ENCODE measurements around the gene TRAF4.
"Not testable (repeated sequence)": the region's sequence is repeated elsewhere in the genome, so short reads cannot be mapped to it uniquely, and the experiment has no call there.

The TRAF4 gene

GRCh38 chr17:28734712-28735241 is 9.0 kb upstream of the TRAF4 start:
- FAIRE-seq: no peak

DNA sequence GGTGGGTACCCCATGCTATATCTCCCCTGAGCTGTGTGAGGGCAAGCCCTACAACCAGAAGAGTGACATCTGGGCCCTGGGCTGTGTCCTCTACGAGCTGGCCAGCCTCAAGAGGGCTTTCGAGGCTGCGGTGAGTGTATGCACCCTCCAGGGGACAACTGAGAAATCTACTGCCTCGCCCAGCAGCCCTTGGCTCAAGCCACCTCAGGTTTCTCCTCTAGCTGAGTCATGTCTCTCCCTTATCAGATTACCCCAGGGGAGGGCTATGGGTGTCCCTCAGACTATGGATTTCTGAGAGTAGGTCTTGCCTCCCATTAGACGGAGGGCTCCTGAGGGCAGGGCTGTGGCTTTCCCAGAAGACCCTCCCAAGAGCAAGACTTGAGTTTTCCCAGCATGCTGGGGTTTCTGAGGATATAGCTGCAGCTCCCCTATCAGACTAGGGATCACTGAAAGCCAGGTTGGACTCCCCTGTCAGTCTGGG is 8.5 kb upstream of the TRAF4 start:
- FAIRE-seq: no peak

GRCh38 chr17:28735913-28736769 is 7.7 kb upstream of the TRAF4 start:
- FAIRE-seq: not testable (repeated sequence)

DNA sequence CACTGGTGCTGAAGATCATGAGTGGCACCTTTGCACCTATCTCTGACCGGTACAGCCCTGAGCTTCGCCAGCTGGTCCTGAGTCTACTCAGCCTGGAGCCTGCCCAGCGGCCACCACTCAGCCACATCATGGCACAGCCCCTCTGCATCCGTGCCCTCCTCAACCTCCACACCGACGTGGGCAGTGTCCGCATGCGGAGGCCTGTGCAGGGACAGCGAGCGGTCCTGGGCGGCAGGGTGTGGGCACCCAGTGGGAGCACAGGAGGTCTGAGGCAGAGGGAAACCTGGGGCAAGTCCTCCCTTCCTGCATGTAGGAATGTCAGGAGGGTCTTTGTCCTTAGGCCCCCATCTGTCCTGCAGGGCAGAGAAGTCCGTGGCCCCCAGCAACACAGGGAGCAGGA is 6.5 kb upstream of the TRAF4 start:
- FAIRE-seq: no peak

- no peak for FAIRE-seq
Measured at GRCh38 chr17:28737770-28738679, 5.8 kb upstream of the TRAF4 start.

- FAIRE-seq: no peak
Measured at GRCh38 chr17:28738680-28739384, 5.0 kb upstream of the TRAF4 start.

DNA sequence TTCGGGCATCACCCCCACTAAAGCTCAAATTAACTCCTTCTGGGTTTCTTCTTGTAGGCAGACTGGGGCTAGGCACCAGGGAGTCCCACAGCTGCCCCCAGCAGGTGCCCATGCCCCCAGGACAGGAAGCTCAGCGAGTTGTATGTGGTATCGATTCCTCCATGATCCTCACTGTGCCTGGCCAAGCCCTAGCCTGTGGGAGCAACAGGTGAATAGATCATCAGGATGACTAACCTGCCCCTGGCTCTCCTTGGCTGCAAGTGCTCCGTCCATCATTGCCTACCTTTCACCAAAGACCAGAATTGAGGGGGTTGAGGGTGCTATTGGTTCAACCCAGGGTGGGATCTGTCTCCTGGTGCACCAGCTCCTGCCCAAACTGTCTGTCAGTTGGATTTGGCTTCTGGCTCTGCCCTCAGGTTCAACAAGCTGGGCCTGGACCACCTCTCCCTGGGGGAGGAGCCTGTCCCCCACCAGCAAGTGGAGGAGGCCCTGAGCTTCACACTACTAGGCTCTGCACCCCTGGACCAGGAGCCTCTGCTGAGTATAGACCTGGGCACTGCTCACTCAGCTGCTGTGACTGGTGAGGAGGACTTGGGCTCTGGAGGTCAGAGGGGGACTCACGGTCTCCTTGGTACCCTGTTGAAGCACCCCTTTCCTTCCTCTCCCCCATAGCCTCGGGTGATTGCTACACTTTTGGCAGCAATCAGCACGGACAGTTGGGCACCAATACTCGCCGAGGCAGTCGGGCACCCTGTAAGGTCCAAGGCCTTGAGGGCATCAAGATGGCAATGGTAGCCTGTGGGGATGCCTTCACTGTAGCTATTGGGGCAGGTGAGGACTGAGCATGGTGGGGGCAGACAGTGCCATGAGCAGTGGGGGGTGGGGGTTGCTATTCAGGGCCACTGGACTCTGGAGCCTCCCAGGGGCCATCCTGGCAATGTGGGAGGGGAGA is 3.1 kb upstream of the TRAF4 start:
- FAIRE-seq: no peak

- FAIRE-seq: no peak
Measured at GRCh38 chr17:28741358-28742349, 2.2 kb upstream of the TRAF4 start.

DNA sequence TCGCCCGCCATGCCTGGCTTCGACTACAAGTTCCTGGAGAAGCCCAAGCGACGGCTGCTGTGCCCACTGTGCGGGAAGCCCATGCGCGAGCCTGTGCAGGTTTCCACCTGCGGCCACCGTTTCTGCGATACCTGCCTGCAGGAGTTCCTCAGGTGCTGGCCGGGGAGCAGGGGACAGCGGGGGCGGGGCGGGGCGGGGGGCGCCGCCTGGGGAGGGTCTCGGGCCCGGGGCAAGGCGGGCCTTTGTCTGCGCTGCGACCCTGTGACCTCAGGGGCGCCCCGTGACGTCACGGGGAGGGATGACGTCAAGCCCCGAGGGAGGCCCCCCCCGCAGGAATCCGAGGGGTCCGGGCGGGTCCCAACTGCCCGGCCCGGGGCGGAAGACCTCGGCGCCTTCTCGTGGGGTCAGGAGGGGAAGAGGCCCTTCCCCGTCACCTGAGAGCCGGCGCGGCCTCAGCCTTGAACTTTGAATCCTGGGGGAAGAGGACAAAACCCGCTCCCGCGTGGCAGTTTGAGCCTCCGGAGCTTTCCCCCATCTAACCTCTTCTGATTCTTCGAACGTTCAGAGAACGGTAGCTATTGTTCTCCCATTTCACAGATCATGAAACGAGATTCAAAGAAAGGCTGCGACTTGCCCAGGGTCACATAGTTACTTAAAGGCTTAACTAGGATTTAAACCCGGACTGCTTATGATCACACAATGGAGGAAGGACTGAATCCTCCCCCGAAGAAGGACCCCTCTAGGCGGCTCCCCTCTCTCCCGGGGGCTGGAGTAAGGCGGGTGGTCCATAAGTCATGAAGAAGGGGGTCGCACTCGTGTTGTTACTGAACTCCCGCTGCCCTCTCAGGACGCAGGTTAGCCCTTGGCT is 527 bp downstream of the TRAF4 start:
- FAIRE-seq: no peak

GRCh38 chr17:28744972-28745785 is 1.4 kb downstream of the TRAF4 start:
- no peak for FAIRE-seq

DNA sequence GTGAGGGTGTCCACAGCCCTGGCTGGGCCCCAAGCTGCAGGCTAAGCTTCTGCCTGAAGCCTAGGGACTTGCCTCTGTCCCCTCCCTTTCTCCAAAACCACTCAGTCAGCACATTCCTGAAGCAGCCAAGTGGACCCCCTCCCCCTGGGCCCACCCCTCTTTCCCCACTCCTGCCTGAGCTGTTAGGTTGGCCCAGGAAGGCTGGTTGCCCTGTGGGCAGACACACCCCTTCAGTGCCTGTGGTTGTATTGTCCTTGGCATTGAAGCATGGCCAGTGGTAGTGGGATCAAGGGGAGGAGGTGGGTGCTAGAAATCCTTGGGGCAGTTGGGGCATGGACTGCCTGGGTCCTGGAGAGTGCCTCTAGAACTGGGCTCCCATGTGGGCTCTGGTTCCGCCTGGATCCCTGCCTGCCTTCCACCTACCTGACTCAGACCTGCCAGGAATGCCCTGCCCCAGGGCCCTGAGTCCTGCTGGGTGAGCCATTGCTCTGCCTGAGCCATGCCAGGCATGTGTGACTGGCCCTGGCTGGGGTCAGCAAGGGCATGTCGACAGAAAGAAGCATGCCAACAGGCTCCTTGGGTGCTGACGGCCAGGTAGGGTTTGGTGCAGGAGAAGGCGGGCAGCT is 2.1 kb downstream of the TRAF4 start:
- no peak for FAIRE-seq

GRCh38 chr17:28746611-28747050 is 2.8 kb downstream of the TRAF4 start:
- no peak for FAIRE-seq

GRCh38 chr17:28747051-28747691 is 3.4 kb downstream of the TRAF4 start:
- FAIRE-seq: no peak

DNA sequence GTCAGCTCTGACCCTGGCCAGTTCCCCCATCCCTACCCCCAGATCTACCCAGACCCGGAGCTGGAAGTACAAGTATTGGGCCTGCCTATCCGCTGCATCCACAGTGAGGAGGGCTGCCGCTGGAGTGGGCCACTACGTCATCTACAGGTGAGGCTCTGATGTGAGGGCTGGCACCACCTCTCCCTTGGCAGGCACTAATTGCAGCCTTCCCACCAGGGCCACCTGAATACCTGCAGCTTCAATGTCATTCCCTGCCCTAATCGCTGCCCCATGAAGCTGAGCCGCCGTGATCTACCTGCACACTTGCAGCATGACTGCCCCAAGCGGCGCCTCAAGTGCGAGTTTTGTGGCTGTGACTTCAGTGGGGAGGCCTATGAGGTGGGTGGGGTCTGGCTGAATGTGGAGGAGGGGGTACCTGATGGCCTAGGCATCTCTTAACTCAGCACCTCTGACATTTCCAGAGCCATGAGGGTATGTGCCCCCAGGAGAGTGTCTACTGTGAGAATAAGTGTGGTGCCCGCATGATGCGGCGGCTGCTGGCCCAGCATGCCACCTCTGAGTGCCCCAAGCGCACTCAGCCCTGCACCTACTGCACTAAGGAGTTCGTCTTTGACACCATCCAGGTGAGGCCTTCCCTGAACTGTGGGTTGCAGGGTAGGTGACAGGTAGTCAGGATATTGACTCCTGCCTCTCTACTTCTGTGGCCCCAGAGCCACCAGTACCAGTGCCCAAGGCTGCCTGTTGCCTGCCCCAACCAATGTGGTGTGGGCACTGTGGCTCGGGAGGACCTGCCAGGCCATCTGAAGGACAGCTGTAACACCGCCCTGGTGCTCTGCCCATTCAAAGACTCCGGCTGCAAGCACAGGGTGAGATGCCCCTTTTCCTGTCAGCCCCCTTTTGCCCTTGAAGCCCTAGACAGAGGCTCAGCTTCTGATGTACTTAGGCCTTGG is 4.3 kb downstream of the TRAF4 start:
- no peak for FAIRE-seq

DNA sequence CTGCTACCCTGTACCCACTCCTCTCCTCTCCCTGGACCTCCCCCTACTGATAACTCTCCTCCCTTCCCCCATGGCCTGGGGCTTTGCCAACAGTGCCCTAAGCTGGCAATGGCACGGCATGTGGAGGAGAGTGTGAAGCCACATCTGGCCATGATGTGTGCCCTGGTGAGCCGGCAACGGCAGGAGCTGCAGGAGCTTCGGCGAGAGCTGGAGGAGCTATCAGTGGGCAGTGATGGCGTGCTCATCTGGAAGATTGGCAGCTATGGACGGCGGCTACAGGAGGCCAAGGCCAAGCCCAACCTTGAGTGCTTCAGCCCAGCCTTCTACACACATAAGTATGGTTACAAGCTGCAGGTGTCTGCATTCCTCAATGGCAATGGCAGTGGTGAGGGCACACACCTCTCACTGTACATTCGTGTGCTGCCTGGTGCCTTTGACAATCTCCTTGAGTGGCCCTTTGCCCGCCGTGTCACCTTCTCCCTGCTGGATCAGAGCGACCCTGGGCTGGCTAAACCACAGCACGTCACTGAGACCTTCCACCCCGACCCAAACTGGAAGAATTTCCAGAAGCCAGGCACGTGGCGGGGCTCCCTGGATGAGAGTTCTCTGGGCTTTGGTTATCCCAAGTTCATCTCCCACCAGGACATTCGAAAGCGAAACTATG is 5.2 kb downstream of the TRAF4 start:
- no peak for FAIRE-seq

All from endometrium (tissue), 2 donors.